Caki2 (cell line): ENCODE results near the gene IFITM10. TPM values are rescaled to one million over a fixed set of nuclear protein-coding genes. Genes with fewer than 3 reads are reported as not detected.

Experiments used
- DNase-seq: peaks from one replicate; pipeline ENCODE4 v3.0.0-alpha.2; 2015; ENCODE audit warnings: low read depth
- in situ Hi-C: cut with HindIII; loops from 2 replicates; pipeline ENCODE4 v1.10.0; 2016; ENCODE audit warnings: low sequenced_read_pairs, low pct_unique_long_range_greater_than_20kb, mixed read lengths
- total RNA-seq: library from RNA; depleted of rRNA; stranded (reverse); fragments of >200 nt; shearing (Covaris generic); gene quantifications from 2 replicates; pipeline ENCODE4 v1.2.3, GENCODE V29; 2014; ENCODE audit warnings: low replicate concordance

The IFITM10 gene
- total RNA-seq, 1 experiment from 2014 or later: 2.7 TPM

GRCh38 chr11:1705126-1706052 lies 45.0 kb downstream of the IFITM10 start:
- in situ Hi-C loops: no loop called here
- peak; percentile 52 for DNase-seq

- DNase-seq: no peak
- in situ Hi-C loops: no loop called here
Measured at GRCh38 chr11:1703146-1703545, 47.2 kb downstream of the IFITM10 start.

DNA sequence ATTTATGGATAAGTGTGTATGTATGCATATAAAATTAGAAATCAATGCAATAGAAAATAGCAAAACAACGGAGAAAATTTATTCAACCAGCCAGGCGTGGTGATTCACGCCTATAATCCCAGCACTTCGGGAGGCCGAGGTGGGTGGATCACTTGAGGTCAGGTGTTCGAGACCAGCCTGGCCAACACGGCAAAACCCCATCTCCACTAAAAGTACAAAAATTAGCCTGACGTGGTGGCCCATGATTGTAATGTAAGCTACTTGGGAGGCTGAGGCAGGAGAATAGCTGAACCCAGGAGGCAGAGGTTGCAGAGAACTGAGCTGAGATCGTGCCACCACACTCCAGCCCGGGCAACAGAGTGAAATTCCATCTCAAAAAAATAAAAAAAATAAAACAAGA lies 47.9 kb downstream of the IFITM10 start:
- in situ Hi-C loops: no loop called here
- DNase-seq: no peak

GRCh38 chr11:1701091-1701807 lies 49.1 kb downstream of the IFITM10 start:
- in situ Hi-C loops: no loop called here
- DNase-seq: no peak

DNA sequence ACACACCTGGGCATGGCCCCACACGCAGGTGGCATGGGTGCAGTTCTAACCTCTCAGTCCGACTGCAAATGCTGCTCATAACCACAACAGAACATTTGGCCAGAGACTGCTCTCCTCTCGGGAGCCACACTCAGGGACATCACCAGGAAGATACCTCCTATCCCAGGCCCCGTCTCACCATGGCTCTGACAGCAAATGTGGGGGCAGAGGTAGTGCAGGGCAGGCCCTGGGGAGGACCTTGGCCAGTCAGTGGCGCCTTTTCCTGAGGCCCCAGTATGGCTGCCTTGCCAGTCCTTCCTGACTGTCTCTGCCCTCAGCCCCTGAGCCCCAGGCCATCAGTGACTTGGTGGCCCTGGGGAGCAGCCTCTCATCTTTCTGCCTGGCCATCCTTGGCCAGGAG lies 50.6 kb downstream of the IFITM10 start:
- in situ Hi-C loops: no loop called here
- DNase-seq: no peak

DNA sequence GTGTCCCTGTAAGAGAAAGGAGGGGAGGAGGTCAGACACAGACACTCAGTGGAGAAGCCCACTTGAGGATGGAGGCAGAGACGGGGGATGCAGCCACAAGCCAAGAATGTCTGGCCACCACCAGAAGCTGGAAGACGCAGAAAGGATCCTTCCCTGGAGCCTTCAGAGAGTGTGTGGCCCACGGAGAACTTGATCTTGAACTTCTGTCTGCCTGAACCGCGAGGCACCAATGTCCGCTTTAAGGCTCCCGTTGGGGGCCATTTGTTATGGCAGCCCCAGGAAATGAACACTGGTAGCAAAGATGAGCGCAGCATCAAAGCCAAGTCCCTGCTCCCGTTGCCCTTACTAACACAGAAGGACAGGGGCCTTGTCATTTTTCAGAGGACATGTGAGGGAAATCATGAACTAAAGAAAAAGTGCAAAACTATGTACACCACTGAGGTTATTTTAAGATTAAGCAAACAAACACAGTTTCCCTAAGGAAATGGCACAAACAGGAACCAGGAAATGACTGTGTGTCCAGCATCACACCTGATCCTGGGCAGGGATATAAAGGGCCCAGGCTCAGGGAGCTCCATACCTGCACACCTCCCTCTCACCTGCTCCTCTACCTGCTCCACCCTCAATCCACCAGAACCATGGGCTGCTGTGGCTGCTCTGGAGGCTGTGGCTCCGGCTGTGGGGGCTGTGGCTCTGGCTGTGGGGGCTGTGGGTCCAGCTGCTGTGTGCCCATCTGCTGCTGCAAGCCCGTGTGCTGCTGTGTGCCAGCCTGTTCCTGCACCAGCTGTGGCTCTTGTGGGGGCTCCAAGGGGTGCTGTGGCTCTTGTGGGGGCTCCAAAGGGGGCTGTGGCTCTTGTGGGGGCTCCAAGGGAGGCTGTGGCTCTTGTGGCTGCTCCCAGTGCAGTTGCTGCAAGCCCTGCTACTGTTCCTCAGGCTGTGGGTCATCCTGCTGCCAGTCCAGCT lies 53.5 kb downstream of the IFITM10 start, which contains the start of gene KRTAP5-6:
Gene KRTAP5-6 (plus strand): TSS at position 588 of the 963 bp plus-strand sequence. CDS start 51 bp downstream, at position 639.
- no peak for DNase-seq
- in situ Hi-C loops: no loop called here

GRCh38 chr11:1695548-1696108 lies 54.8 kb downstream of the IFITM10 start:
- no peak for DNase-seq
- in situ Hi-C loops: no loop called here

- in situ Hi-C loops: no loop called here
- DNase-seq: no peak
Measured at GRCh38 chr11:1694846-1695547, 55.4 kb downstream of the IFITM10 start.

DNA sequence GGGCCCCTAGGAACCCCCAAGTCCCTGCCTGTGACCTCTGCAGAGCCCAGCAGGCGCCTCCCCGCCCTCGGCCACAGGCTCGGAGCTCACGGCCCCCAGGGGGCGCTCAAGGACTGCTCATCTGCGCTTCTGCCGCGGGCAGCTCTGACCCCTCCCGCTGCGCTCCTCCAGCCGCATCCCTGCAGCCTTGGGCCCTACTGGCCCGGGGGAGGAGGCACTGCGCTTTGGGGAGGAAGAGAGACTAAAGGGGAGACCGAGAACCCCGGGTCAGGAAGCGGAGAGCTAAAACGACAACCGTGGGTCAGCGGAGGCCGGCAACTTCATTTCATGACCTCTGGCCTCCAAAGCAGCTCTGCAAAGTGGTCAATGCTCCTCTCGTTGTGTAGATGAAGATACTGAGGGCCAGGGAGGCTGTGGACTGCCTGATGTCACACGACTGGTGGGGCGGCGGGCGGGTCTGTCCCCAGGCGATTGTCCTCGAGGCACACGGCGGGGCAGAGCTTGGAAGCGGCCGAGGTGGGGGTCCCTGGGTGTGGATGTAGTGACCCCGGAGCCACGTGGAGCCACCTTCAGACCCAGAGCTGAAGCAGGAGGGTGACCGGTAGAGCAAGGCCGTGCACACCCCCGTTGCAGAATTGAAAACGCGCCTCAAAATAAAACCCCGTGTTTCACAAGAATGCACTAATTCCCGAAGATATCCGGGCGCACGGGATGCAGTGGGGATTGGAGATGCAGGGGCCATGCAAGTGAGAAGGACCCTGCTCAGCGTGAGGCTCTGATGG lies 56.1 kb downstream of the IFITM10 start:
- peak; percentile 61 for DNase-seq
- in situ Hi-C loops: no loop called here

- DNase-seq: peak; percentile 54
- in situ Hi-C loops: no loop called here
Measured at GRCh38 chr11:1693327-1694063, 56.9 kb downstream of the IFITM10 start.

GRCh38 chr11:1692708-1693326 lies 57.6 kb downstream of the IFITM10 start:
- in situ Hi-C loops: no loop called here
- DNase-seq: no peak

- DNase-seq: no peak
- in situ Hi-C loops: no loop called here
Measured at GRCh38 chr11:1691878-1692707, 58.3 kb downstream of the IFITM10 start.

- DNase-seq: no peak
- in situ Hi-C loops: no loop called here
Measured at GRCh38 chr11:1691026-1691877, 59.1 kb downstream of the IFITM10 start.
